Stimulated activated naive CD8-positive, alpha-beta T cell treated with anti-CD3 and anti-CD28 coated beads, Interleukin-15, Interleukin-2, amounts not matched to agents 100 U/mL and 50 U/mL, for 24 hours (primary cell): ENCODE results near the gene EI24.

ENCODE experiments used
- ATAC-seq: fragments of 150-1000 bp; cut with Tn5 transposase; one replicate; pipeline ENCODE4 v1.10.0; 2021
- DNase-seq: peaks from one replicate; pipeline ENCODE4 v3.0.0; 2021

Gene EI24

DNA sequence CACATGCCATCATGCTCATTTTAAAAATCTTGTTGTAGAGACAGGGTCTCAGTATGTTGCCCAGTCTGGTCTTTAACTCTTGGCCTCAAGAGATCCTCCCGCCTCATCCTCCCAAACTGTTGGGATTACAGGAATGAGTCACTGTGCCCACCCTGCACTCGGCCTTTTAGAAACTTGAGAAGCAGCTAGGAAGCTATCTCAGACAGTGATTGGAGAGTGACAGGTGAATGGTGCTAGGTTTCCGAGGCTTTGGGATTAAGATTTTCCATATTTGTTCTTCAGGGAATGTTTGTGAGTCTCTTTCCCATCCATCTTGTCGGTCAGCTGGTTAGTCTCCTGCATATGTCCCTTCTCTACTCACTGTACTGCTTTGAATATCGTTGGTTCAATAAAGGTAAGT is 10.5 kb downstream of the EI24 start:
- DNase-seq (no peak), ATAC-seq (no peak)

DNA sequence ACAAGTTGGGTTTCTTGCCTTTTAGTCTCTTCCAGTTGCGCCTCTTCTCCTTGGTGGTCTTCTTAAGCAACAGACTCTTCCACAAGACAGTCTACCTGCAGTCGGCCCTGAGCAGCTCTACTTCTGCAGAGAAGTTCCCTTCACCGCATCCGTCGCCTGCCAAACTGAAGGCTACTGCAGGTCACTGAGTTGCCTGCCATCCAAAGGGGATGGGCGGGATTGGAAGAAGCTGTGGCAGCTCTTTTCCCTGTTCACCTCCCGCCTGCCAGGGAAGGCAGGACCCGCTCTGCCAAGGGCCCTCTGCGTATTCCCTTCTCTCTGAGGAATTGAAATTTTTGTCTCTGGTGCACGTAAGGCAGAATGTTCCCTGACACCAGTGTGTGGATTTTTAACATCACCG is 14.2 kb downstream of the EI24 start:
- ATAC-seq, result no peak
- DNase-seq, result no peak

- DNase-seq, result no peak
- ATAC-seq, result no peak
Observed at GRCh38 chr11:125585487-125585886, 16.2 kb downstream of the EI24 start.

- no peak for ATAC-seq
- DNase-seq, result no peak
Observed at GRCh38 chr11:125586623-125587022, 17.3 kb downstream of the EI24 start.

- no peak for ATAC-seq
- no peak for DNase-seq
Observed at GRCh38 chr11:125587480-125587879, 18.2 kb downstream of the EI24 start.

DNA sequence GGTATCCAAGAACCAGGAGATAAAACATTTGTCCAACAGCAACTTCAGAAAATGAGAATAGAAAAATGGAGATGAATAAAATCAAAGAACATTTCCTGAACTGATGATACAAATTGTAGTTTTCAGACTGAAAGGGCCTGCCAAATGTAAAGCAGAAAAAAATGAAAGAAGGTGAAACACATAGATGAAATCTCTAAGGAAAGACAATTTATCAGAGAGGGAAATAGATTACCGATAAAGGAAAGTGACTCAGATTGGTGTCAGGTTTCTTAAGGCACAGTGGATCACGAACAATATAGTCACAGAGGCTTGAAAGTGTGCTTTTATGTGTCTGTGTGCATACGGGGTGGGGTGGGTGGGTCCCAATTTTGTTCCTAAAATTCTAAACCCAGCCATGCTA is 19.2 kb downstream of the EI24 start:
- DNase-seq, result no peak
- ATAC-seq, result no peak

DNA sequence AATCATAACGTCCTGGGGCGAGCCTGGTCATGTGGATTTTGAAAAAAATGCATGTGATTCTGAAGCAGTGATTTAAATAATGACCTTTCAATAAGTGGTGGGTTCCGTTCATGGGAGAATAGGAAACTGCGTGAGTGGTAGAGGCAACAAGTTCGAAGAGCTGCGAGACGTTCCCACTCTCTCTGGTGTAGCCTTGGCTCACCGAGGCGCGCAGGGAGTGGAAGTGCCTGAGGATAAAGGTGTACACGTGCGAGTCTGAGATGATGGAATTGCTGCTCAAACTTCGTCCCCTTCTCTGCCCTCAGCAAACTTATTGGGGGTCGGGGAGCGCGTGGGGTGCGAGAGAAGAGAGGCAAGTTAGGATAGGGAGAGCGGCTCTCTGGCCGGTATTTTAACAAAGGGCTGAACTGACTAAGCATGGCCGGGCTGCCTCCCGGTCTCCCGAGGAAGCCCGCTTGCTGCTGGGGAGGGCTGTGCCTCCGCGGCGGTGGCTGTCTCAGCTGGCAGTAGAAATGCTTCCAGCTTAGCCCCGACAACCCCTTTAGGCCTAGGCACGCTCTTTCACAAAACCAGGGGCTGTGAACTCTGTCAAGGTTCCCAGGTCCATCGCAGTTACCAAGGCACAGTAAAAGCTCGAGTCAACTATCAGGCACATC is 22.5 kb downstream of the EI24 start:
- DNase-seq (peak; percentile 46), ATAC-seq (peak; percentile 2)

DNA sequence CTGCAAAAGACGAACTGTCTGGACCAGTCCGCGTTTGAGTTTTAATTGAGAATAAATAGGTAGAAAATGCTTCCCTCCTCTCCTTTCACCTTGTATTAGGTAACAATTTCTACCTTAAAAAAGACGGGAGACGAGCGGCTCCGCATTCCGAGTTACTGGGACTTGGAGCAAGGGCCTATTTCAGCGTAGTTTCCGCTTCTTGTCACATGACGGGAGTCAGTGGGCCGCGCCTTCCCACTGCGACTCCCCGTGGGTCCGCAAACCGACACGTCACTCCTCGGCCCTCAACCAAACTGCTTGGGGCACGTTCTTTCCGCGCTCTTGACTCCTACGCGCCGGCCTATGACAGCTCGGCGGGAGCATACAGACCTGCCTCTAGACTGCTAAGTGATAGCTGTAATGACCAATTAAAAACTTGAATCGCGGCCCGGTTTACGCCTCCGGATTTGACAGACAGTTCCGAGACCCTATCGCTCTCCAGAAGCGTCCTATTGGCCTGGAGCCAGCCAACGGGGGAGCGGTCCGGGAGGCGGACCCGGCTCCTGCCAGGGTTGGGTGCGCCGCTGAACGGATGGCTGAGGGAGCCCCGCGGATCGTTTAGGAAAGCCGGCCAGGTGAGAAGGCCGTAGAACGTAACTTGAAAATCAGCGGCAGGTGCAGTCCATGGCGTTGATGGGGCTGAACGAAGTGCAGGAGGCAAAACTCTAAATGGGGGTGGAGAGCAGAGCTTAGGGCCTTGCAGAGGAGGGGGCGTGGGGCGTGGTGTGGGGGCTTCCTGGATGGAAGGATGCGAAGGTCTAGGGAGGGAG is 23.2 kb downstream of the EI24 start, which contains the start of gene STT3A:
Gene STT3A, plus strand, starts transcription at position 548 of the 809 bp plus-strand sequence. CDS start 3,064 bp downstream, outside the sequence.
- peak; percentile 96 for DNase-seq
- ATAC-seq, result peak; percentile 98

GRCh38 chr11:125593114-125593820 is 24.0 kb downstream of the EI24 start:
- DNase-seq, result peak; percentile 33
- peak; percentile 4 for ATAC-seq

DNA sequence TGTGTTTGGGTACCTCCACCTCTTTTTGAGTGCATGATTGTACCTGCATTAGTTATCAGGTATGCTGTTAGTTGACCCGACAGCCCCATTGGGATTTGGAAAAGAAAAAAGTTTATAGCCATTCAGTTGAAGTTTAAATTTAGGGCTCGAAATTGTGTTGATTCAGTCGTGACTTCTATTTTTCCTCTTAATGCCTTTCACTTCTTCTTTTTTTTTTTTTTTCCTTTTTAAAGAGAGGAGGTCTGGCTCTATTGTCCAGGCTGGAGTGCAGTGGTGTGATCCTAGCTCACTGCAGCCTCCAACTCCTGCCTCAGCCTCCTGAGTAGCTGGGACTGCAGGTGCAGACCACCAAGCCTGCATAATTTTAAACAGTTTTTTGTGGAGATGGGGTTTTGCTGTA is 25.7 kb downstream of the EI24 start:
- DNase-seq (no peak), ATAC-seq (no peak)

DNA sequence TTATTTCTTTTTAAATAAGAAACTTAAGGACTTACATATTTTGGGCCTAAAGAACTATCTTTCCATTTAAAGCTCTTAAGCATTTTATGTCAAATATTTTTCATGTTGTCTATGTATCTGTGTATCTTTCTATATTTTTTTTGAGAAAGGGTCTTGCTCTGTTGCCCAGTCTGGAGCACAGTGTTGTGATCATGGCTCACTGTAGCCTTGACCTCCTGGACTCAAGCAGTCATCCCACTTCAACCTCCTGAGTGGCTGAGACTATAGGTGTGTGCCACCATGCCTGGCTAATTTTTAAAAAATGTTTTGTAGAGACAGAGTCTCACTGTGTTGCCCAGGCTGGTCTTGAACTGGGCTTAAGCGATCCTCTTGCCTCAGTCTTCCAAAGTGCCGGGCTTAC is 31.4 kb downstream of the EI24 start:
- no peak for ATAC-seq
- no peak for DNase-seq

DNA sequence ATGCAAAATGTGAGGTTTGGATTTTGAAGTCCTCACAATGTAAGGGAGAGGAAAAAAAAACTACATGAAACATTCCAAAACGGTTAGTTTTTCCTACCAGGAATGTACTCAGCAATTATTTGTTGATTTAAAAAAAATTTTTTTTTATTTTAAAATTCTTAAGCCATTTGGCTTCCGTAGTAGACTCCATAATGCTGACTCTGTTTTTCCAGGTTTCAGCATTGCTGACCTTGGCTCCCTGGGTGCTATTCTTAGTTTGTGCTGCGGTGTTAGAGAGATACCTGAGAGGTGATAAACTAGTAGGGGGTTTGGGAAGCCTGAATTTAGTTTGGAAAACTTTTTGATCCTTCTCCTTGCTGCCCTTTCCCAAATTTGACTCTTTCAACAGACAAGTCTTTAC is 33.9 kb downstream of the EI24 start:
- ATAC-seq, result no peak
- DNase-seq, result no peak

- ATAC-seq (no peak), DNase-seq (no peak)
Observed at GRCh38 chr11:125605417-125605816, 36.1 kb downstream of the EI24 start.

DNA sequence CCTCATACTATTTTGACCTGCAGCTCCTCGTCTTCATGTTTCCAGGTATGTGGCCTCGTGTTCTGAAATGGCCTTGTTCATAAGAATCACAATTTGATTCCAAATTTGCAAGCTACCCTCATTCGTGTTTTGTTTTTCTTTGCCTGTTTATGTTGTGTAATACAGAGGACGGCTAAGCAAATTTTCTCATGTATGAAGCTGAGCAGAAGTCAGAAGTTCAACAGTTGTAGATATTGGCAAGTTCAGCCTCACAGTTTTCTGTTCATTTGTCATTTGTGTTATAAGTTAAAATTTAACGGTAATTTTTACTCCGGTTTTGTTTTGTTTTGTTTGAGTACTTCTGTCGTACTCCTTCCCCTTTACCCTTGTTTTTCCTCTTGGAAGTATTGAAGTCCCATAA is 40.3 kb downstream of the EI24 start:
- no peak for ATAC-seq

DNA sequence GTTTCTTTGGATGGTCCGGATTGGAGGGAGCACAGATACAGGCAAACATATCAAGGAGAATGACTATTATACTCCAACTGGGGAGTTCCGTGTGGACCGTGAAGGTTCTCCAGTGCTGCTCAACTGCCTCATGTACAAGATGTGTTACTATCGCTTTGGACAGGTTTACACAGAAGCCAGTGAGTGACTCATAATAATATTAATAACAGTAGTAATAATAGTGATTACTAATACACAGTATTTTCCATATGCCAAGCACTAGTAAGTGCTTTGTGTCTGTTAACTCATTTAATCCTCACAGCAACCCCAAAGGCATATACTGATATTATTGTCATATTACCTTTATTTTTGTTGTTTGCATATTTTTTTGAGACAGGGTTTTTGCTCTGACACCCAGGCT is 49.1 kb downstream of the EI24 start:
- no peak for DNase-seq

More for the DNA sequence above, 40.3 kb downstream of the EI24 start:
- no peak for DNase-seq

DNA sequence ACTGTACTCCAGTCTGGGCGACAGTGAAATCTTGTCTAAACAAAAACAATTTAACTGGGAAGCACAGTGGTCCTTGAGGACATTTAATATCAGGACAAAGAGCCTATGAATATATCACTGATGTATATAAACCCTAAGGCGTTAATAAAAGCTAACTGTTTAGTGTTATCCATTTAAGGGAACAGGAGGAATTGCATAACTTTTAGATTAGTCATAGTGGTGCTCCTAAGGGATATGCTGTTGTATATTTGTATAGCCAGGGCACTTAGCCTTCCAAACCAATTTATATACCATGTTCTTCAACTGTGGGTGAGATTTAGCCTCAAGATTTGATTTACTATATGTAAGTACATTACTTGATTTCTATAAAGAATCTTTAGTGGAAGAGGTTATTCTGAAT is 52.7 kb downstream of the EI24 start:
- DNase-seq, result no peak
- no peak for ATAC-seq

More for the DNA sequence above, 49.1 kb downstream of the EI24 start:
- no peak for ATAC-seq

DNA sequence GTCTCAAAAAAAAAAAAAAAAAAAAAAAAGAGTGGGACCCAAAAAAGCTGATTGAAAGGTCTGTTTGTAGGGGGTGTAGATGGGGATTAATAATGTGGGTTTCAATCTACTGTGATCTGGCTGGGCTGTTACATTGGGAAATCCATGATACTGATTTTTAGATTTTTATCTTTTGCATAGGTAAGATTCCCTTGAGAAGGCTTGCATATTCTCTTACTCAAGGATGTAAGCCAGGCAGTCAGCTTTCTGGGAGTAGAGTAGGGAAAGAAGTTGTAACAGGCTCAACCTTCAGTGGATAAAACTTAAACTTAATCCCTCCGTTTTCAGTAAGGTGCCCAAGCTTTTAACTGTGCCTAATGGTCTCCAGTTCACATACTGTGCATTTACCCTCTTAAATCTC is 53.8 kb downstream of the EI24 start:
- no peak for ATAC-seq
- DNase-seq, result no peak

- ATAC-seq, result no peak
Observed at GRCh38 chr11:125624756-125625213, 55.5 kb downstream of the EI24 start, which contains the start of gene CHEK1. Gene CHEK1 (plus strand): TSS chr11:125625163. CDS start chr11:125626769, 1,606 bp downstream.

GRCh38 chr11:125625225-125625629 is 56.0 kb downstream of the EI24 start:
- DNase-seq (no peak), ATAC-seq (no peak)

More at GRCh38 chr11:125624756-125625213, 55.5 kb downstream of the EI24 start, which contains the start of gene CHEK1:
- DNase-seq, result no peak

DNA sequence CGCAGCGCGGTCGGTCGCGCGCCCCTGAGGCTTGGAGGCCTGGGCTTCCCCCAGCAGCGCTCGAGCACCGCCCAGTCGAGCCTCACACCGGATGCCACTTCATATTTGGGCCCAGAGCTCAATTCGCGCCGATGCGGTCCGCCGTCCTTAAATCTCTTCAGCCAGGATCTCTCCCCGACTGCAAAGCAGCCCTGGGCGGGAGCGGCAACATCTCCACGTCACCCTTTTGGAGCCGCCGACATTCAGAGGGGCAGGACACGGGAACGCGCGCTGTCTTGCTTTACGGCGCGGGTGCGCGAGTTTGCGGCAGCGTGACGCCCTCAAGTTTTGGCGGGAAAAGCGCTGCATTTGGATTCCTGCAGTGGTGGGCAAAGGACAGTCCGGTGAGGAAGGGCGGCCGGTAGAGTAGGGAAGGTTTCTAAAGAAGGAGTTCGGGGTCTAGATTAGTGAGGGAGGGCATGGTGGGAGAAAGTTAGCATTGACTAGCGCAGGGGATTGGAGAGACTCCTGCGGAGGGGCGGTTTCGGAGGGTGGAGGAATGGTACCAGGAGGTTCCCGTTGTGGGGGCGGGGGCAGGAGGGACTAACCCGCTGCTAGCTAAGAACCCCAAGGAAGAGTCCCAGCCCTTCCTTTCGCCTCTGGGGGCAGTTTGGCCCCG is 56.5 kb downstream of the EI24 start:
- peak; percentile 90 for DNase-seq

GRCh38 chr11:125626288-125626950 is 57.1 kb downstream of the EI24 start:
- no peak for DNase-seq
- ATAC-seq, result peak; percentile 44

More for the DNA sequence above, 56.5 kb downstream of the EI24 start:
- peak; percentile 89 for ATAC-seq
